A549 treated with AZD9567 at 1 μM for 4 hours (cell line): ENCODE data around the gene EAPP. TPM values are rescaled to one million over a fixed set of nuclear protein-coding genes. Genes with fewer than 3 reads are reported as not detected.

ENCODE experiments used
- total RNA-seq: library from RNA; stranded (reverse); fragments of 200-300 nt; extraction: Qiagen RNA extraction; gene quantifications from 5 replicates; pipeline ENCODE4 v1.2.3, GENCODE V29; 2022; ENCODE audit not compliant: insufficient read depth

EAPP gene, protein sequence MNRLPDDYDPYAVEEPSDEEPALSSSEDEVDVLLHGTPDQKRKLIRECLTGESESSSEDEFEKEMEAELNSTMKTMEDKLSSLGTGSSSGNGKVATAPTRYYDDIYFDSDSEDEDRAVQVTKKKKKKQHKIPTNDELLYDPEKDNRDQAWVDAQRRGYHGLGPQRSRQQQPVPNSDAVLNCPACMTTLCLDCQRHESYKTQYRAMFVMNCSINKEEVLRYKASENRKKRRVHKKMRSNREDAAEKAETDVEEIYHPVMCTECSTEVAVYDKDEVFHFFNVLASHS
- 34.8 to 44.7 TPM (median 41.4 TPM) in 5 replicates for total RNA-seq

DNA sequence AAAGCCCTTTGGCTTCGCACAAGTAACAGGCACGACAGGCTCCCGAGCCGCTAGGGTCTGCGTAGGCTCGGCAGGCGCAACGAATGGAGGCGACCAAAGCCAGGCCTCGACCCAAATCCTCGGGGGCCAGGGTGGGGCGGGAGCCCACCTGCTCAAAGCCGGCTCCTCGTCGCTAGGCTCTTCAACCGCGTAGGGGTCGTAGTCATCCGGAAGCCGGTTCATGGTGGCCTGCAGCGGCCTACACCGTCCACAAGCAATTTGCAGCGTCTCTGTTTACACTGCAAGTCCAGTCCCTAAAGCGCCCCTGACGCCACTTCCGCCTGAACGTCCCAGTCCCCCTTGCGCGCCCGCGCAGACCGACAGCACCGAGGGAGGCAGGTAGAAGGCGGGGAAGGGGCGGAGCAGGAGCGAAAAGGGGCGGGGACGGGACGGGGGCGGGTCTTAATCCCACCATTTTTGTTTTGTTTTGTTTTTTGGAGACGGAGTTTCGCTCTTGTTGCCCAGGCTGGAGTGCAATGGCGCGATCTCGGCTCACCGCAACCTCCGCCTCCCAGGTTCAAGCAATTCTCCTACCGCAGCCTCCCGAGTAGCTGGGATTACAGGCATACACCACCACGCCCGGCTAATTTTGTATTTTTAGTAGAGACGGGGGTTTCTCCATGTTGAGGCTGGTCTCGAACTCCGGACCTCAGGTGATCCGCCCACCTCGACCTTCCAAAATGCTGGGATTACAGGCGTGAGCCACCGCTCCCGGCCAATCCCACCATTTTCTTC lies at the start of gene EAPP:
TSS of gene EAPP (minus strand) at position 295 of the 774 bp plus-strand sequence. CDS start at position 222, 73 bp downstream.

Other genes with a start within 250 kb of the EAPP start
- 21.6 to 41.8 TPM (median 37.0 TPM) in 5 replicates for gene SPTSSA, start 77.5 kb downstream of the EAPP start, total RNA-seq
- 64.6 to 83.7 TPM (median 72.9 TPM) in 5 replicates for gene SNX6, start 90.4 kb upstream of the EAPP start, total RNA-seq
- gene CFL2, start 174.9 kb upstream of the EAPP start, total RNA-seq = 98.6 to 110 TPM (median 101 TPM) in 5 replicates